ENCODE results near the gene SLC12A3. TPM values are rescaled to one million over a fixed set of nuclear protein-coding genes. Genes with fewer than 3 reads are reported as not detected.

Gene SLC12A3
- total RNA-seq, 1 experiment from 2014 or later, result not detected

- ChIA-PET CTCF (interaction anchor here (1.3 to 2.4 kb wide), 2 partner anchors 10 to 111 kb away, joined by 3 to 8 read pairs; no protein-coding TSS in a partner anchor), POLR2A (no interaction called here)
- ATAC-seq (no peak), DNase-seq (ENCODE audit: low spot score) (no peak)
- TF ChIP-seq HMGXB4 (CRISPR knock-in tag; IDR thresholded peaks at IDR 0.05) (no peak), ZNF232 (CRISPR knock-in tag; IDR thresholded peaks at IDR 0.05) (no peak)
- peaks cover 7% of the 10 kb centered on the region for H3K36me3 Mint-ChIP-seq
- H3K4me3 Mint-ChIP-seq, result no peak overlapping the region
- H3K9me3 Mint-ChIP-seq, result peaks cover 11% of the 10 kb centered on the region; the same call in 1 of the 2 replicates
- no peaks in the 10 kb centered on the region for H3K27me3 Mint-ChIP-seq (ENCODE audit: low read depth)
- no peak overlapping the region for H3K27ac Mint-ChIP-seq
- peaks cover 30% of the 10 kb centered on the region for H3K4me1 Mint-ChIP-seq
Observed at GRCh38 chr16:56852968-56853367, 12.0 kb upstream of the SLC12A3 start.

- no peak overlapping the region for H3K27ac Mint-ChIP-seq
- no peaks in the 10 kb centered on the region for H3K27me3 Mint-ChIP-seq (ENCODE audit: low read depth)
- POLR2A ChIA-PET, result no interaction called here
- no peak overlapping the region for H3K4me3 Mint-ChIP-seq
- H3K4me1 Mint-ChIP-seq, result peaks cover 13% of the 10 kb centered on the region
- no peaks in the 10 kb centered on the region; the same call in 1 of the 2 replicates for H3K36me3 Mint-ChIP-seq
- TF ChIP-seq SP1 (CRISPR knock-in tag; conservative IDR thresholded peaks at IDR 0.05), result no peak
- no peak for TF ChIP-seq ZSCAN18 (CRISPR knock-in tag; IDR thresholded peaks at IDR 0.05)
- TF ChIP-seq STAT6 (CRISPR knock-in tag; conservative IDR thresholded peaks at IDR 0.05; ENCODE audit: low read depth), result no peak
- TF ChIP-seq ATF2 (CRISPR knock-in tag; IDR thresholded peaks at IDR 0.05; ENCODE audit: borderline replicate concordance, low read depth), result no peak
- TF ChIP-seq USF2 (CRISPR knock-in tag; IDR thresholded peaks at IDR 0.05), result no peak
- no peak for TF ChIP-seq E2F1 (CRISPR knock-in tag; IDR thresholded peaks at IDR 0.05)
- no peak for TF ChIP-seq TEAD4 (CRISPR knock-in tag; IDR thresholded peaks at IDR 0.05)
- TF ChIP-seq FOXP1 (CRISPR knock-in tag; IDR thresholded peaks at IDR 0.05; ENCODE audit: borderline replicate concordance), result no peak
- no peak for TF ChIP-seq PRRX2 (CRISPR knock-in tag; IDR thresholded peaks at IDR 0.05)
- no peak for TF ChIP-seq ATF3 (CRISPR knock-in tag; conservative IDR thresholded peaks at IDR 0.05)
- no peak for TF ChIP-seq NFE2L1 (CRISPR knock-in tag; IDR thresholded peaks at IDR 0.05)
- CTCF ChIA-PET, result interaction anchor here (1.6 kb wide), 1 partner anchor 14 kb away, joined by 5 read pairs; no protein-coding TSS in a partner anchor
- ATAC-seq (no peak), DNase-seq (ENCODE audit: low spot score) (no peak)
- H3K9me3 Mint-ChIP-seq, result peaks cover 4% of the 10 kb centered on the region; the same call in 1 of the 2 replicates
Observed at GRCh38 chr16:56855201-56855600, 9.8 kb upstream of the SLC12A3 start.

All from WTC11 (cell line).